ENCODE measurements around the gene RNU7-1.

GRCh38 chr12:6965026-6965661 lies 21.5 kb downstream of the RNU7-1 start:
- TF ChIP-seq TAF1 (IDR thresholded peaks at IDR 0.05; ENCODE audit: borderline replicate concordance, insufficient read depth, low read length) (peak; percentile 5; the same call in 1 of the 2 replicates), SIN3A (IDR thresholded peaks at IDR 0.05; ENCODE audit: borderline replicate concordance, insufficient read depth, low read length) (peak; percentile 37; the same call in 1 of the 2 replicates), POLR2AphosphoS5 (IDR thresholded peaks at IDR 0.05; ENCODE audit: low read depth, low read length) (peak; percentile 52; the same call in 1 of the 2 replicates)
